Peyer's patch (tissue), 4 donors: ENCODE data around the gene LAMC1. TPM values are rescaled to one million over a fixed set of nuclear protein-coding genes. Genes with fewer than 3 reads are reported as not detected.
"Not testable (repeated sequence)": the region's sequence is repeated elsewhere in the genome, so short reads cannot be mapped to it uniquely, and the experiment has no call there.

Experiments
- DNase-seq, 3 donors: peaks; one replicate each; pipeline ENCODE4 v3.0.0-alpha.2; 2017 to 2019
- H3K27ac ChIP-seq, 4 donors: fragments of 200-600 bp; sonication (generic); one replicate each; pipeline ENCODE4 v1.5.1; 2016 to 2019
- H3K27me3 ChIP-seq, 2 donors: fragments of 200-600 bp; sonication (generic); one replicate each; pipeline ENCODE4 v1.5.1; 2019
- H3K36me3 ChIP-seq, 3 donors: fragments of 200-600 bp; sonication (generic); one replicate each; pipeline ENCODE4 v1.5.1; 2016 to 2019
- H3K4me1 ChIP-seq, 4 donors: fragments of 200-600 bp; sonication (generic); one replicate each; pipeline ENCODE4 v1.5.1; 2016 to 2019
- H3K4me3 ChIP-seq, 4 donors: fragments of 200-600 bp; sonication (generic); 1 replicate in 3 of 4; 2 replicates in 1 of 4; pipeline ENCODE4 v1.5.1; 2016 to 2019; ENCODE audit warnings: mild to moderate bottlenecking in 1 of 4
- H3K9me3 ChIP-seq, 4 donors: fragments of 200-600 bp; sonication (generic); one replicate each; pipeline ENCODE4 v1.5.1; 2016 to 2019; ENCODE audit warnings: mild to moderate bottlenecking in 1 of 4
- POLR2A ChIP-seq, 2 donors: fragments of 450-650 bp; IDR thresholded peaks; one replicate each; pipeline ENCODE4 v1.5.1; 2017; ENCODE audit warnings: antibody characterized with exemption in 2 of 2, mild to moderate bottlenecking in 2 of 2, moderate library complexity in 2 of 2
- total RNA-seq, 4 donors: library from RNA; depleted of rRNA; stranded (reverse); fragments of >200 nt; gene quantifications; one replicate each; pipeline ENCODE4 v1.1.0, GENCODE V29; 2016
- TF ChIP-seq, protein P1 (sequence below), 6 experiments: fragments of 450-650 bp in 4 of 6; fragments of 200-600 bp in 2 of 6; sonication (generic) in 1 of 6; IDR thresholded peaks; one replicate each; pipeline ENCODE4 v1.5.1; 2017 to 2019; ENCODE audit warnings: antibody characterized with exemption in 6 of 6, mild to moderate bottlenecking in 3 of 6, moderate library complexity in 1 of 6

Gene LAMC1
- total RNA-seq, 4 donors from 2014 or later = 46.4 to 291 (median 121) TPM

DNA sequence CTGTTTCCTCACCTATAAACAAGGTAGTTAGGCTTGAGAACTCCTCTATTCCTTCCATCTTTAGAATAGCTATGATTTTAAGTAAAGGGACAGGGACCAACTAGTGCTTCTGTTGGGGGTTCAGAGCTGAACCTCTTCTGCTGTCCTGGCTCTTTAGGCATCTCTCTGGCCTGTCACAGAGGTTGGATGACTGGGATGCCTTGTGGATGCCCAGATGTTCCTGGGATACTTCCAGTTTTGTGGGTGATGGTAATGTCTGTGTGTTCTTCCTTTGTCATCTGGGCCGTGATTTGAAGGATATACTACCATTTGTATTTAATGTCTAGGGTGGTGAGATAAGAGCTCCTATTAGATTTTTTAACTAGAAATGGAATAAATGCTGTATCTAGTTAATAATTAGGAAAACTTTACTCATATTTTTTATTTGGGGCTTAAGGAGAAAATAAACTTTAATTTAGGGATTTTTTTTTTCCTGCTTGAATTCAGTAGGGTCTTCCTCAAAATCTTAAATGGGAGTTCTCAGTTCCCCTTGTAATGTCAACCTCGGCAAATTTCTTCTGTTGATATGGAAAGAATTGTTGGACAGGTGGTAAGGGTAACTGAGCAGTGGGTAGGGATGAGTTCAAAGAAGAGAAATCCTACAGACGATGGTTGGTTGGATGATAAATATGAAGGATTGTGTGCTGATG lies 47.2 kb downstream of the LAMC1 start:
- Histone ChIP-seq H3K4me3 (no peak overlapping the region), H3K4me1 (peaks cover 0 to 30% (median 0%) of the 10 kb centered on the region in 4 donors), H3K36me3 (no peaks in the 10 kb centered on the region), H3K27ac (peak overlapping the region in 1 of 4 donors; percentile 34), H3K9me3 (no peaks in the 10 kb centered on the region), H3K27me3 (no peaks in the 10 kb centered on the region)
- no peak for TF ChIP-seq POLR2A (IDR thresholded peaks at IDR 0.05)
- TF ChIP-seq, protein P1, sequence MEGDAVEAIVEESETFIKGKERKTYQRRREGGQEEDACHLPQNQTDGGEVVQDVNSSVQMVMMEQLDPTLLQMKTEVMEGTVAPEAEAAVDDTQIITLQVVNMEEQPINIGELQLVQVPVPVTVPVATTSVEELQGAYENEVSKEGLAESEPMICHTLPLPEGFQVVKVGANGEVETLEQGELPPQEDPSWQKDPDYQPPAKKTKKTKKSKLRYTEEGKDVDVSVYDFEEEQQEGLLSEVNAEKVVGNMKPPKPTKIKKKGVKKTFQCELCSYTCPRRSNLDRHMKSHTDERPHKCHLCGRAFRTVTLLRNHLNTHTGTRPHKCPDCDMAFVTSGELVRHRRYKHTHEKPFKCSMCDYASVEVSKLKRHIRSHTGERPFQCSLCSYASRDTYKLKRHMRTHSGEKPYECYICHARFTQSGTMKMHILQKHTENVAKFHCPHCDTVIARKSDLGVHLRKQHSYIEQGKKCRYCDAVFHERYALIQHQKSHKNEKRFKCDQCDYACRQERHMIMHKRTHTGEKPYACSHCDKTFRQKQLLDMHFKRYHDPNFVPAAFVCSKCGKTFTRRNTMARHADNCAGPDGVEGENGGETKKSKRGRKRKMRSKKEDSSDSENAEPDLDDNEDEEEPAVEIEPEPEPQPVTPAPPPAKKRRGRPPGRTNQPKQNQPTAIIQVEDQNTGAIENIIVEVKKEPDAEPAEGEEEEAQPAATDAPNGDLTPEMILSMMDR (IDR thresholded peaks at IDR 0.05) = no peak
- no peak for DNase-seq

DNA sequence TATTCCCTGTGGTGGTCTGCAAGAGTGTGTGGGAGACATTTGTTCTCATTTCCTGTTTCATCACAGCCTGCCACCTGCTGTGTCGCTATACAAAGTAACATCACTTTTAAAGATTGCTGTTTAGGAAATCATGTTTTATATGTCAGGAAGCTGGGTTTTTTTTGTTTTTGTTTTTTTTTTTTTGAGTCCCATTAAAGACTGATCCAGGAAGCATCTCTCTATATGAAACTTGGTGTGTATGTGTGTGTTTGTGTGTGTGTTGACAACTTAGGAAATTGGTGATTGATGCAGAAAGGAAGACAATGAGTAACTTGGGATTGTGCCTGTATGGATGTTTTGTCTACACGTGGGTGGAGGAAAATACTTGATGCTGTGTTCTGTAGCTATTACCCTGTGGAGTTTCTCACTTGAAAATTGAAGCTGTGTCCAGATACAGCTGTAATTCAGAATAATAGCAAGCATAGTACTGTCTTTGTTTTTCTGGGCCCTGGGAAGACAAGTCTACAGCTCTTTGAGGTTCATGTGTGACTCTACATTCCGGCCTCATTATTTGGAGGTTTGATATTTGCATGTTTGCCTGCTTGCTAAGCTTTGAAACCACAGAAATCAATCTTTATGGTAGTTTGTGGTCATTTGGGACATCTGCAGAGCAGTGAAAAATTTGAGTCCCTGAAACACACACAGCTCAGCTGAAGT lies 47.9 kb downstream of the LAMC1 start:
- H3K4me1 ChIP-seq = peaks cover 0 to 30% (median 0%) of the 10 kb centered on the region in 4 donors
- peak overlapping the region in 2 of 4 donors; percentile 7 to 34 for H3K27ac ChIP-seq
- DNase-seq = no peak

DNA sequence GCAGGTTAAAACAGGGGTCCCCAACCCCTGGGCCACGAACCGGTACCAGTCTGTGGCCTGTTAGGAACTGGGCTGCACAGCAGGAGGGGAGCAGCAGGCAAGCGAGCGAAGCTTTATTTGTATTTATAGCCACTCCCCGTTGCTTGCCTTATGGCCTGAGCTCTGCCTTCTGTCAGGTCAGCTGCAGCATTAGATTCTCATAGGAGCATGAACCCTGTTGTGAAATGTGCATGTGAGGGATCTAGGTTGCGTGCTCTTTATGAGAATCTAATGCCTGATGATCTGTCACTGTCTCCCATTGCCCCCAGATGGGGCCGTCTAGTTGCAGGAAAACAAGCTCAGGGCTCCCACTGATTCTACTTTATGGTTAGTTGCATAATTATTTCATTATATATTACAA lies 49.4 kb downstream of the LAMC1 start:
- not testable (repeated sequence) for H3K36me3 ChIP-seq, H3K27me3 ChIP-seq, H3K27ac ChIP-seq, DNase-seq, H3K4me3 ChIP-seq, H3K9me3 ChIP-seq
- peaks cover 0 to 30% (median 0%) of the 10 kb centered on the region in 4 donors for H3K4me1 ChIP-seq

More for the DNA sequence above, 47.9 kb downstream of the LAMC1 start:
- Histone ChIP-seq H3K27me3 (no peaks in the 10 kb centered on the region), H3K4me3 (no peak overlapping the region), H3K9me3 (no peaks in the 10 kb centered on the region), H3K36me3 (no peaks in the 10 kb centered on the region)
- TF ChIP-seq POLR2A (IDR thresholded peaks at IDR 0.05) = no peak
- TF ChIP-seq, protein P1 (IDR thresholded peaks at IDR 0.05) = no peak

DNA sequence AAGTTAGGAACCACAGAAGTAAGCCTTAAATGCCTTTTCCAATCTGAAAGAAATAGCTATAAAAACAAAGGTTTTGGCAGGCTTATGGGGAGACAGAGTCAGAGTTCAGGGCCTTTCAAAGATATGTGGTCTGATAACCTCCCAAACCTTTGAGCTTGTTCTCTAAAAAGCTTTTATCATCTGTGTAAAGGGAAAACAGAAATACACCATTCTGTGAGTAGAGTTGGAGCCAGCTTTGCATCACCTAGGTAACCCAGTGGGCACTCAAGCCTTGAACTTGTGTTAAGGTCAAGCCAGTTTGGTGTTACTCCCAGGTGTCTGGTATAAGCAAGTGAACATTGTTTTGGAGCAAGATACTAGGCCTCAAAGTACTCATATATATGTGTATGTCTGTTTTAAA lies 50.1 kb downstream of the LAMC1 start:
- Histone ChIP-seq H3K36me3 (no peaks in the 10 kb centered on the region), H3K27me3 (no peaks in the 10 kb centered on the region), H3K27ac (no peak overlapping the region), H3K4me3 (no peak overlapping the region), H3K4me1 (peaks cover 0 to 30% (median 0%) of the 10 kb centered on the region in 4 donors), H3K9me3 (no peaks in the 10 kb centered on the region)
- DNase-seq = no peak
- TF ChIP-seq, protein P1 (IDR thresholded peaks at IDR 0.05) = no peak
- no peak for TF ChIP-seq POLR2A (IDR thresholded peaks at IDR 0.05)

DNA sequence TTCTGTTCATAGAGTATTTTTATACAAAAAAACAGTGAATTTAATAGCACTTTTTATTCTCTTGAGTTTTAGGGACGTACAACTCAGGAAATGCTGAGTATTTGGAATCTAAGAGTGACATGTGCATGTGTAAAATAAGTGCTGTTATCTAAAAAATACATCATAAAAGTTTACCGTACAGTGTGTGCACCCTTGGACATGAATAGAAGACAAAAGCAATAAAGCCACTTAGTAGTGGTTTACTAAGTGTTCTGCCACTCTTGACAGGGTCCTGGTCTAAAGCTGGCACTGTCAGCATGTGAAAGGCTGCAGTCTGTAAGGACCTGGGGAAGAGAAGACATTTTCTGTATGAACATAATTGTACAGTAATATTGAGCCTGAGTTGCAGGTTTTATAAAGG lies 51.0 kb downstream of the LAMC1 start:
- no peak overlapping the region for H3K27ac ChIP-seq
- H3K27me3 ChIP-seq = no peaks in the 10 kb centered on the region
- H3K9me3 ChIP-seq = no peaks in the 10 kb centered on the region
- no peaks in the 10 kb centered on the region for H3K36me3 ChIP-seq
- peaks cover 0 to 30% (median 0%) of the 10 kb centered on the region in 4 donors for H3K4me1 ChIP-seq
- TF ChIP-seq POLR2A (IDR thresholded peaks at IDR 0.05) = no peak
- TF ChIP-seq, protein P1 (IDR thresholded peaks at IDR 0.05) = no peak
- H3K4me3 ChIP-seq = no peak overlapping the region
- DNase-seq = no peak

DNA sequence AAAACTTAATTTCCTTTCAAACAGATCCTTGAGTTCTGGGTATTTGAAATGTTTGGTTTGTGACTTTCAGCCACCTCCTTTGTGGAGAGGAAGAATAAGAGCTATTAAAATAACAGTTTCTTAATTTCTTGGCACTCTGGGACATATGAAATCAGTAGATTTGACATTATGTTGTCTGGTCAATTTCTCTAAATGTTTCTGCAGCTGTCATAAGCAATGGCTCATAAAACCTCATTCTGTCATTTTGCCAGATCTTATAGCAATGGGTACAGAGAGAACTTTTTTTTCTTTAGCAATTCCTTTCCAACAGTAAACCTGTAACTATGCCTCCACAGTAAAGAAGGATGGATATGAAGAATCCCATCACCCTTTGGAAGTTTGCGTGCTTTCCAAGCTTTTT lies 52.6 kb downstream of the LAMC1 start:
- no peak overlapping the region for H3K4me3 ChIP-seq
- DNase-seq = no peak
- peaks cover 0 to 16% (median 0%) of the 10 kb centered on the region in 4 donors for H3K4me1 ChIP-seq
- no peak for TF ChIP-seq POLR2A (IDR thresholded peaks at IDR 0.05)
- TF ChIP-seq, protein P1 (IDR thresholded peaks at IDR 0.05) = no peak
- H3K27ac ChIP-seq = no peak overlapping the region
- no peaks in the 10 kb centered on the region for H3K36me3 ChIP-seq
- H3K9me3 ChIP-seq = no peaks in the 10 kb centered on the region
- H3K27me3 ChIP-seq = no peaks in the 10 kb centered on the region
